Endothelial cell of umbilical vein (primary cell): ENCODE results near the gene LACTB. TPM values are rescaled to one million over a fixed set of nuclear protein-coding genes. Genes with fewer than 3 reads are reported as not detected.

ENCODE experiments used
- BruUV-seq: library from RNA; stranded (reverse); fragments of 400-500 nt; replicated peaks from 2 replicates; lab custom pipeline; 2021; lab: Mats Ljungman, UMichigan
- CTCF ChIA-PET: fragments of 300-600, 350-600 bp; sonication (Branson Sonifier 250); formaldehyde crosslinking; loops from one replicate; lab custom pipeline; 2021; ENCODE audit warnings: antibody characterized with exemption, inconsistent platforms; lab: Charles Lee
- POLR2A ChIA-PET: fragments of 300-600, 350-600 bp; sonication (Branson Sonifier 250); formaldehyde crosslinking; loops from one replicate; lab custom pipeline; 2021; ENCODE audit warnings: antibody characterized with exemption, inconsistent platforms; lab: Charles Lee
- DNase-seq: peaks from one replicate; pipeline ENCODE4 v3.0.0-alpha.2; 2011; ENCODE audit warnings: low read depth, low spot score
- FAIRE-seq: peaks from 2 replicates; lab custom pipeline; 2011; peaks lifted over from hg19 to GRCh38; lab: Jason Lieb, UNC
- H2AFZ ChIP-seq: 2 replicates; pipeline ENCODE4 v1.6.0; 2012; ENCODE audit warnings: low read depth, low read length, control low read depth, inconsistent platforms
- H3K27ac ChIP-seq: 2 replicates; pipeline ENCODE4 v1.5.1; 2011; ENCODE audit warnings: low read depth, mild to moderate bottlenecking, control low read depth, low read length, moderate library complexity; ENCODE audit not compliant: insufficient read depth
- H3K27me3 ChIP-seq, 2 experiments: 2 replicates each; pipeline versions ENCODE4 v1.6.0 to v1.6.1; 2011; ENCODE audit warnings: low read length in 2 of 2, mixed read lengths in 1 of 2; ENCODE audit not compliant: control insufficient read depth in 2 of 2, insufficient read depth in 2 of 2
- H3K36me3 ChIP-seq, 2 experiments: 2 replicates in 1 of 2; 3 replicates in 1 of 2; pipeline ENCODE4 v1.5.1; 2011; ENCODE audit warnings: low read length in 2 of 2, mild to moderate bottlenecking in 1 of 2, moderate library complexity in 1 of 2; ENCODE audit not compliant: control insufficient read depth in 2 of 2, insufficient read depth in 2 of 2; ENCODE audit errors: extremely low read depth in 1 of 2
- H3K4me1 ChIP-seq: 3 replicates; pipeline ENCODE4 v1.5.1; 2011; ENCODE audit warnings: mild to moderate bottlenecking, low read length; ENCODE audit not compliant: control insufficient read depth, insufficient read depth; ENCODE audit errors: extremely low read depth
- H3K4me2 ChIP-seq: 2 replicates; pipeline ENCODE4 v1.6.1; 2011; ENCODE audit warnings: low read length, control low read depth, mixed read lengths; ENCODE audit not compliant: insufficient read depth
- H3K4me3 ChIP-seq, 3 experiments: fragments of 200-600 bp in 1 of 3; sonication (generic), shearing (Covaris generic) in 1 of 3; replicated peaks in 1 of 3; 2 replicates each; pipeline ENCODE4 v1.5.1; 2011 to 2016; ENCODE audit warnings: control low read depth in 3 of 3, low read length in 3 of 3, mild to moderate bottlenecking in 2 of 3, inconsistent platforms in 1 of 3, low read depth in 1 of 3, moderate library complexity in 1 of 3; ENCODE audit not compliant: insufficient read depth in 1 of 3
- H3K79me2 ChIP-seq: 2 replicates; pipeline ENCODE4 v1.6.0; 2012; ENCODE audit warnings: low read length, inconsistent platforms; ENCODE audit not compliant: control insufficient read depth, insufficient read depth
- H3K9ac ChIP-seq: replicated peaks from 2 replicates; pipeline ENCODE3; 2011; ENCODE audit warnings: low read length, control low read depth; ENCODE audit not compliant: insufficient read depth; ENCODE audit errors: extremely low read depth
- H3K9me1 ChIP-seq: replicated peaks from 3 replicates; pipeline ENCODE4 v1.6.0; 2011; ENCODE audit warnings: mild to moderate bottlenecking, low read length; ENCODE audit not compliant: control insufficient read depth, insufficient read depth; ENCODE audit errors: extremely low read depth
- H3K9me3 ChIP-seq: replicated peaks from 2 replicates; pipeline ENCODE4 v1.5.1; 2012; ENCODE audit warnings: low read length, inconsistent platforms; ENCODE audit not compliant: control insufficient read depth, insufficient read depth
- H4K20me1 ChIP-seq: replicated peaks from 2 replicates; pipeline ENCODE3; 2011; ENCODE audit warnings: mild to moderate bottlenecking, low read length; ENCODE audit not compliant: control insufficient read depth, insufficient read depth; ENCODE audit errors: extremely low read depth
- EZH2 ChIP-seq: IDR thresholded peaks from 2 replicates; pipeline ENCODE4 v1.6.1; 2012; ENCODE audit warnings: borderline replicate concordance, low read depth, mild to moderate bottlenecking, moderate library complexity, low read length, inconsistent platforms; ENCODE audit not compliant: severe bottlenecking
- FOS ChIP-seq: IDR thresholded peaks from 2 replicates; pipeline ENCODE4 v1.6.1; 2011; ENCODE audit warnings: mild to moderate bottlenecking, low read length, moderate library complexity, borderline replicate concordance; ENCODE audit not compliant: insufficient read depth
- GATA2 ChIP-seq: IDR thresholded peaks from 2 replicates; pipeline ENCODE4 v1.7.0; 2011; ENCODE audit warnings: low read depth, mild to moderate bottlenecking, moderate library complexity, mixed read lengths, low read length; ENCODE audit not compliant: insufficient read length, insufficient read depth
- JUN ChIP-seq: IDR thresholded peaks from 2 replicates; pipeline ENCODE4 v1.6.1; 2011; ENCODE audit warnings: borderline replicate concordance, low read depth; ENCODE audit not compliant: insufficient read length, insufficient read depth
- MAX ChIP-seq: IDR thresholded peaks from 2 replicates; pipeline ENCODE4 v1.6.1; 2011; ENCODE audit not compliant: insufficient read depth, insufficient read length
- MYC ChIP-seq: IDR thresholded peaks from one replicate; pipeline ENCODE4 v1.6.1; 2011; ENCODE audit warnings: mild to moderate bottlenecking, low read depth, low read length
- POLR2A ChIP-seq: IDR thresholded peaks from 2 replicates; pipeline ENCODE4 v1.6.1; 2012; ENCODE audit warnings: low read depth, mild to moderate bottlenecking, control low read depth, low read length
- POLR2AphosphoS5 ChIP-seq: IDR thresholded peaks from 2 replicates; pipeline ENCODE4 v1.6.1; 2012; ENCODE audit warnings: low read depth, mild to moderate bottlenecking, control low read depth, low read length, moderate library complexity; ENCODE audit not compliant: insufficient read depth
- dilution Hi-C: fragments of 300-500 bp; cut with MboI; formaldehyde crosslinking; loops from one replicate; pipeline ENCODE4 v1.15.0; 2019; ENCODE audit warnings: low sequenced_read_pairs; ENCODE audit not compliant: extremely low pct_ligation_motif_present
- intact Hi-C: fragments of 100-400 bp; cut with micrococcal nuclease; formaldehyde crosslinking; loops from one replicate; pipeline ENCODE4 v1.10.0; 2022
- polyA plus RNA-seq, 4 experiments: library from polyadenylated mRNA; depleted of rRNA in 3 of 4; stranded (reverse) in 3 of 4; unstranded in 1 of 4; fragments of >200 nt; gene quantifications; 2 replicates each; pipeline versions ENCODE4 v1.2.1 to v1.2.3, GENCODE V29; 2011 to 2012; ENCODE audit warnings: missing spikeins in 1 of 4
- total RNA-seq: library from RNA; stranded (reverse); gene quantifications from 2 replicates; pipeline ENCODE4 v1.2.3, GENCODE V29; 2021
- TF ChIP-seq, protein P1 (sequence below), 2 donors: IDR thresholded peaks; 1 replicate in 1 of 2; 2 replicates in 1 of 2; pipeline ENCODE4 v1.5.1; 2011; ENCODE audit warnings: low read length in 2 of 2, mild to moderate bottlenecking in 2 of 2, moderate library complexity in 2 of 2, control low read depth in 1 of 2, inconsistent platforms in 1 of 2, low read depth in 1 of 2; ENCODE audit not compliant: insufficient read depth in 1 of 2; ENCODE audit errors: extremely low read depth in 1 of 2

The LACTB gene
- total and polyA plus RNA-seq, 2 donors (not counting 3 experiments of a cell fraction or from before 2014, with no cell fraction given): 14.0 to 26.1 TPM

GRCh38 chr15:63181648-63182047 lies 60.0 kb downstream of the LACTB start:
- Histone ChIP-seq H3K27ac (no peak overlapping the region), H2AFZ (no peak overlapping the region), H3K27me3 (no peaks in the 10 kb centered on the region), H4K20me1 (no peaks in the 10 kb centered on the region), H3K79me2 (no peaks in the 10 kb centered on the region), H3K4me2 (no peak overlapping the region), H3K4me3 (no peak overlapping the region), H3K4me1 (no peaks in the 10 kb centered on the region), H3K36me3 (no peaks in the 10 kb centered on the region), H3K9me1 (no peaks in the 10 kb centered on the region), H3K9me3 (no peaks in the 10 kb centered on the region), H3K9ac (no peak overlapping the region)
- intact Hi-C loops (no loop called here), dilution Hi-C loops (no loop called here)
- TF ChIP-seq JUN (no peak), POLR2AphosphoS5 (no peak)
- ChIA-PET CTCF (no interaction called here), POLR2A (no interaction called here)
- no TSS peak for BruUV-seq
- DNase-seq (no peak), FAIRE-seq (no peak)

DNA sequence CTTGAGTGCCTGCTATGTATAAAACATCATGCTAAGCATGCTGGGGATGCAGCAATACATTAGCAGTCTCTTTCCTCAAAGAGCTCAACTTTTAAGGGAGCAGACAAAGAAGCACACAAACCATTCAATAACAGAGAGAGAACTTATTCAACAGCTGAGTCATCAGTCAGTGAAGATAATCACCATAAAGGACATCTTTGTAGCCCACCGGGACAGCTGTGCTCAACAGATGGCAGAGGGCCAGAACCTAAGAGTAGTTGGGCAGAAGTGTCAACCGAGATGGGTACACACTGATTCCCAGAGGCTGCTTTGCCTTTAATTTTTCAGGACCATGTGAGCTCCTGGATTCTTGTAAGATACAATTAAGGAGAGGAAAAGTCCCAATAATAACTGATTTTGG lies 63.5 kb downstream of the LACTB start:
- BruUV-seq: no TSS peak
- intact Hi-C loops (no loop called here), dilution Hi-C loops (no loop called here)
- Histone ChIP-seq H3K9me1 (no peaks in the 10 kb centered on the region), H3K4me1 (peaks cover 6% of the 10 kb centered on the region), H2AFZ (no peak overlapping the region), H3K4me3 (no peak overlapping the region), H3K9ac (no peak overlapping the region), H3K4me2 (no peak overlapping the region), H3K9me3 (no peaks in the 10 kb centered on the region), H3K27me3 (no peaks in the 10 kb centered on the region), H4K20me1 (no peaks in the 10 kb centered on the region), H3K27ac (no peak overlapping the region), H3K79me2 (peaks cover 8% of the 10 kb centered on the region), H3K36me3 (no peaks in the 10 kb centered on the region)
- TF ChIP-seq POLR2AphosphoS5 (no peak), POLR2A (no peak), MAX (no peak), GATA2 (no peak), JUN (no peak), FOS (no peak), EZH2 (no peak), MYC (no peak)
- TF ChIP-seq, protein P1, sequence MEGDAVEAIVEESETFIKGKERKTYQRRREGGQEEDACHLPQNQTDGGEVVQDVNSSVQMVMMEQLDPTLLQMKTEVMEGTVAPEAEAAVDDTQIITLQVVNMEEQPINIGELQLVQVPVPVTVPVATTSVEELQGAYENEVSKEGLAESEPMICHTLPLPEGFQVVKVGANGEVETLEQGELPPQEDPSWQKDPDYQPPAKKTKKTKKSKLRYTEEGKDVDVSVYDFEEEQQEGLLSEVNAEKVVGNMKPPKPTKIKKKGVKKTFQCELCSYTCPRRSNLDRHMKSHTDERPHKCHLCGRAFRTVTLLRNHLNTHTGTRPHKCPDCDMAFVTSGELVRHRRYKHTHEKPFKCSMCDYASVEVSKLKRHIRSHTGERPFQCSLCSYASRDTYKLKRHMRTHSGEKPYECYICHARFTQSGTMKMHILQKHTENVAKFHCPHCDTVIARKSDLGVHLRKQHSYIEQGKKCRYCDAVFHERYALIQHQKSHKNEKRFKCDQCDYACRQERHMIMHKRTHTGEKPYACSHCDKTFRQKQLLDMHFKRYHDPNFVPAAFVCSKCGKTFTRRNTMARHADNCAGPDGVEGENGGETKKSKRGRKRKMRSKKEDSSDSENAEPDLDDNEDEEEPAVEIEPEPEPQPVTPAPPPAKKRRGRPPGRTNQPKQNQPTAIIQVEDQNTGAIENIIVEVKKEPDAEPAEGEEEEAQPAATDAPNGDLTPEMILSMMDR (IDR thresholded peaks at IDR 0.05; ENCODE audit: extremely low read depth in 1 of 2, insufficient read depth in 1 of 2, low read depth in 1 of 2, low read length in 2 of 2): no peak
- ChIA-PET POLR2A (interaction anchor here (0.6 kb wide), 1 partner anchor 9 kb away, joined by 3 read pairs; no protein-coding TSS in a partner anchor), CTCF (interaction anchor here (1.2 to 1.5 kb wide), 4 partner anchors 9 to 217 kb away, joined by 3 to 5 read pairs (median 3); no protein-coding TSS in a partner anchor)
- DNase-seq (no peak), FAIRE-seq (no peak)
